ENCODE results near the gene TCF25. TPM values are rescaled to one million over a fixed set of nuclear protein-coding genes. Genes with fewer than 3 reads are reported as not detected.

The TCF25 gene
- total RNA-seq, 1 experiment from 2014 or later = 122 TPM

GRCh38 chr16:89919535-89920406 is 46.4 kb downstream of the TCF25 start:
- Histone ChIP-seq H3K4me3 (no peak overlapping the region), H3K27me3 (replicated peaks) (no peaks in the 10 kb centered on the region), H3K4me1 (replicated peaks) (peaks cover 68% of the 10 kb centered on the region), H3K27ac (no peak overlapping the region), H3K36me3 (peaks cover 7% of the 10 kb centered on the region; the same call in 1 of the 2 replicates), H3K9me3 (replicated peaks) (peaks cover 6% of the 10 kb centered on the region; the same call in 1 of the 2 replicates)
- no peak for DNase-seq (ENCODE audit: low read depth in 1 of 2, low spot score in 2 of 2)

- H3K36me3 ChIP-seq = peaks cover 7% of the 10 kb centered on the region; the same call in 1 of the 2 replicates
- H3K9me3 ChIP-seq (replicated peaks) = peaks cover 6% of the 10 kb centered on the region; the same call in 1 of the 2 replicates
- no peak for DNase-seq (ENCODE audit: low read depth in 1 of 2, low spot score in 2 of 2)
- H3K27me3 ChIP-seq (replicated peaks) = no peaks in the 10 kb centered on the region
- H3K4me1 ChIP-seq (replicated peaks) = peaks cover 72% of the 10 kb centered on the region
- H3K4me3 ChIP-seq = no peak overlapping the region
- H3K27ac ChIP-seq = no peak overlapping the region
These were observed 47.3 kb downstream of the TCF25 start for GRCh38 chr16:89920723-89921122.

- H3K9me3 ChIP-seq (replicated peaks) = peaks cover 6% of the 10 kb centered on the region; the same call in 1 of the 2 replicates
- no peaks in the 10 kb centered on the region for H3K27me3 ChIP-seq (replicated peaks)
- H3K27ac ChIP-seq = peak overlapping the region; percentile 88; the same call in 1 of the 2 replicates
- H3K36me3 ChIP-seq = peaks cover 7% of the 10 kb centered on the region; the same call in 1 of the 2 replicates
- DNase-seq (ENCODE audit: low read depth in 1 of 2, low spot score in 2 of 2) = no peak
- peaks cover 75% of the 10 kb centered on the region for H3K4me1 ChIP-seq (replicated peaks)
- peak overlapping the region; percentile 76 for H3K4me3 ChIP-seq
These were observed 47.8 kb downstream of the TCF25 start for GRCh38 chr16:89921131-89921701.

GRCh38 chr16:89921702-89922476 is 48.5 kb downstream of the TCF25 start:
- Histone ChIP-seq H3K36me3 (peaks cover 7% of the 10 kb centered on the region; the same call in 1 of the 2 replicates), H3K4me3 (peak overlapping the region; percentile 76), H3K27me3 (replicated peaks) (no peaks in the 10 kb centered on the region), H3K4me1 (replicated peaks) (peaks cover 78% of the 10 kb centered on the region), H3K9me3 (replicated peaks) (peaks cover 6% of the 10 kb centered on the region; the same call in 1 of the 2 replicates), H3K27ac (peak overlapping the region; percentile 88)
- peak; percentile 89 to 98 for DNase-seq (ENCODE audit: low read depth in 1 of 2, low spot score in 2 of 2)

GRCh38 chr16:89922477-89922883 is 49.1 kb downstream of the TCF25 start:
- Histone ChIP-seq H3K4me3 (peak overlapping the region; percentile 76), H3K27me3 (replicated peaks) (no peaks in the 10 kb centered on the region), H3K9me3 (replicated peaks) (peaks cover 6% of the 10 kb centered on the region; the same call in 1 of the 2 replicates), H3K36me3 (peaks cover 7% of the 10 kb centered on the region; the same call in 1 of the 2 replicates), H3K4me1 (replicated peaks) (peaks cover 73% of the 10 kb centered on the region), H3K27ac (peak overlapping the region; percentile 88)
- peak; percentile 92 to 98 for DNase-seq (ENCODE audit: low read depth in 1 of 2, low spot score in 2 of 2)

GRCh38 chr16:89922884-89923639 is 49.7 kb downstream of the TCF25 start, which contains the start of gene TUBB3:
TUBB3 (plus strand) TSS chr16:89923342; CDS start chr16:89923402, 60 bp downstream.
- Histone ChIP-seq H3K36me3 (peaks cover 7% of the 10 kb centered on the region; the same call in 1 of the 2 replicates), H3K27me3 (replicated peaks) (no peaks in the 10 kb centered on the region), H3K4me3 (peak within 1 kb of the TSS; percentile 76), H3K4me1 (replicated peaks) (peaks cover 68% of the 10 kb centered on the region), H3K9me3 (replicated peaks) (peaks cover 6% of the 10 kb centered on the region; the same call in 1 of the 2 replicates), H3K27ac (peak within 1 kb of the TSS; percentile 88)
- peak; percentile 81 to 91 for DNase-seq (ENCODE audit: low read depth in 1 of 2, low spot score in 2 of 2)

GRCh38 chr16:89923640-89924296 is 50.4 kb downstream of the TCF25 start:
- Histone ChIP-seq H3K4me1 (replicated peaks) (peaks cover 61% of the 10 kb centered on the region), H3K4me3 (peak overlapping the region; percentile 76), H3K36me3 (peaks cover 7% of the 10 kb centered on the region; the same call in 1 of the 2 replicates), H3K9me3 (replicated peaks) (peaks cover 6% of the 10 kb centered on the region; the same call in 1 of the 2 replicates), H3K27ac (no peak overlapping the region), H3K27me3 (replicated peaks) (no peaks in the 10 kb centered on the region)
- DNase-seq (ENCODE audit: low read depth in 1 of 2, low spot score in 2 of 2) = no peak

GRCh38 chr16:89924297-89924924 is 51.0 kb downstream of the TCF25 start:
- Histone ChIP-seq H3K4me1 (replicated peaks) (peaks cover 54% of the 10 kb centered on the region), H3K36me3 (peaks cover 7% of the 10 kb centered on the region; the same call in 1 of the 2 replicates), H3K27ac (no peak overlapping the region), H3K4me3 (no peak overlapping the region), H3K27me3 (replicated peaks) (no peaks in the 10 kb centered on the region), H3K9me3 (replicated peaks) (peaks cover 6% of the 10 kb centered on the region; the same call in 1 of the 2 replicates)
- DNase-seq (ENCODE audit: low read depth in 1 of 2, low spot score in 2 of 2) = no peak

GRCh38 chr16:89924925-89925307 is 51.5 kb downstream of the TCF25 start:
- Histone ChIP-seq H3K4me1 (replicated peaks) (peaks cover 49% of the 10 kb centered on the region), H3K27me3 (replicated peaks) (no peaks in the 10 kb centered on the region), H3K9me3 (replicated peaks) (peaks cover 6% of the 10 kb centered on the region; the same call in 1 of the 2 replicates), H3K4me3 (no peak overlapping the region), H3K36me3 (peaks cover 7% of the 10 kb centered on the region; the same call in 1 of the 2 replicates), H3K27ac (no peak overlapping the region)
- no peak for DNase-seq (ENCODE audit: low read depth in 1 of 2, low spot score in 2 of 2)

- Histone ChIP-seq H3K4me1 (replicated peaks) (peaks cover 42% of the 10 kb centered on the region), H3K4me3 (peak overlapping the region; percentile 40), H3K27ac (no peak overlapping the region), H3K36me3 (peaks cover 7% of the 10 kb centered on the region; the same call in 1 of the 2 replicates), H3K27me3 (replicated peaks) (no peaks in the 10 kb centered on the region), H3K9me3 (replicated peaks) (peaks cover 6% of the 10 kb centered on the region; the same call in 1 of the 2 replicates)
- no peak for DNase-seq (ENCODE audit: low read depth in 1 of 2, low spot score in 2 of 2)
These were observed 52.2 kb downstream of the TCF25 start for GRCh38 chr16:89925596-89926079.

- H3K9me3 ChIP-seq (replicated peaks) = no peaks in the 10 kb centered on the region
- H3K36me3 ChIP-seq = peaks cover 12% of the 10 kb centered on the region
- peaks cover 2% of the 10 kb centered on the region; the same call in 1 of the 2 replicates for H3K4me1 ChIP-seq (replicated peaks)
- H3K4me3 ChIP-seq = no peak overlapping the region
- no peak for DNase-seq (ENCODE audit: low read depth in 1 of 2, low spot score in 2 of 2)
- H3K27me3 ChIP-seq (replicated peaks) = no peaks in the 10 kb centered on the region
- no peak overlapping the region for H3K27ac ChIP-seq
These were observed 58.0 kb downstream of the TCF25 start for GRCh38 chr16:89931305-89931896.
